Progenitor cell of endocrine pancreas (in vitro differentiated cells): ENCODE measurements around the gene FAM83G. TPM values are rescaled to one million over a fixed set of nuclear protein-coding genes. Genes with fewer than 3 reads are reported as not detected.

ENCODE experiments used
- DNase-seq: peaks from one replicate; pipeline ENCODE4 v3.0.0; 2021; ENCODE audit warnings: low spot score; ENCODE audit not compliant: unreplicated experiment
- H3K27ac Mint-ChIP-seq: 2 replicates; pipeline ENCODE4 v1.8.0; 2021; ENCODE audit warnings: mild to moderate bottlenecking, moderate library complexity, mixed read lengths
- H3K27me3 Mint-ChIP-seq: 2 replicates; pipeline ENCODE4 v1.8.0; 2021; ENCODE audit warnings: mixed read lengths
- H3K36me3 Mint-ChIP-seq: 2 replicates; pipeline ENCODE4 v1.8.0; 2022; ENCODE audit warnings: mixed read lengths; ENCODE audit not compliant: insufficient read depth
- H3K4me1 Mint-ChIP-seq: 2 replicates; pipeline ENCODE4 v1.8.0; 2021; ENCODE audit warnings: low read depth, mixed read lengths
- H3K4me3 Mint-ChIP-seq: 2 replicates; pipeline ENCODE4 v1.8.0; 2021; ENCODE audit warnings: low read depth, mild to moderate bottlenecking, moderate library complexity, mixed read lengths
- H3K9me3 Mint-ChIP-seq: 2 replicates; pipeline ENCODE4 v1.8.0; 2021; ENCODE audit warnings: low read depth, mixed read lengths
- total RNA-seq: library from RNA; stranded (reverse); gene quantifications from 2 replicates; pipeline ENCODE4 v1.2.1, GENCODE V29; 2021
- TF ChIP-seq, protein P1 (sequence below): fragments of 200-600 bp; sonication (generic); IDR thresholded peaks from one replicate; pipeline ENCODE4 v1.5.0; 2021; ENCODE audit warnings: antibody characterized with exemption, mild to moderate bottlenecking; ENCODE audit not compliant: unreplicated experiment

Gene FAM83G
- total RNA-seq, 1 donor from 2014 or later = 16.6 TPM

DNA sequence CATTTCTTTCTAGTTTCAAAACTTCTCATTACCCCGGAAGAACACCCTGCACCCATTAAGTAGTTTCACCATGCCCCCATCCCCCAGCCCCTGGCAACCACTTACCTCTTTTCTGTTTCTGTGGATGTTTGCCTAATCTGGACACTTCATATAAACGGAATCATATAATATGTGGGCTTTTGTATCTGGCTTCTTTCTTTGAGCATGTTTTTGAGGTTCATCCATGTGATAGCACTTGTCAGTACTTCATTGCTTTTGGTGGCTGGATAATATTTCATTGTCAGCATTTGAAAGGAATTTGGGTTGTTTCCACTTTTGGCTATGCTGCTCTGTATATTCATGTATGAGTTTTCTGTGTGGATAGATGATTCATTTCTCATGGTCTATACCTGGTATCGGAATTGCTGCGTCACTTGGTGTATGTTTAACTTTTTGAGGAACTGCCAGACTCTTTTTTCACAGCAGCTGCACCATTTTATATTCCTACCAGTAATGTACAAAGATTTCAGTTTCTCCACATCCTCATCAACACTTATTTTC, 82.6 kb downstream of the FAM83G start:
- Mint-ChIP-seq H3K9me3 (no peaks in the 10 kb centered on the region), H3K4me1 (peaks cover 14% of the 10 kb centered on the region), H3K27me3 (no peaks in the 10 kb centered on the region), H3K36me3 (peaks cover 15% of the 10 kb centered on the region), H3K27ac (no peak overlapping the region), H3K4me3 (no peak overlapping the region)
- no peak for DNase-seq
- TF ChIP-seq, protein P1, sequence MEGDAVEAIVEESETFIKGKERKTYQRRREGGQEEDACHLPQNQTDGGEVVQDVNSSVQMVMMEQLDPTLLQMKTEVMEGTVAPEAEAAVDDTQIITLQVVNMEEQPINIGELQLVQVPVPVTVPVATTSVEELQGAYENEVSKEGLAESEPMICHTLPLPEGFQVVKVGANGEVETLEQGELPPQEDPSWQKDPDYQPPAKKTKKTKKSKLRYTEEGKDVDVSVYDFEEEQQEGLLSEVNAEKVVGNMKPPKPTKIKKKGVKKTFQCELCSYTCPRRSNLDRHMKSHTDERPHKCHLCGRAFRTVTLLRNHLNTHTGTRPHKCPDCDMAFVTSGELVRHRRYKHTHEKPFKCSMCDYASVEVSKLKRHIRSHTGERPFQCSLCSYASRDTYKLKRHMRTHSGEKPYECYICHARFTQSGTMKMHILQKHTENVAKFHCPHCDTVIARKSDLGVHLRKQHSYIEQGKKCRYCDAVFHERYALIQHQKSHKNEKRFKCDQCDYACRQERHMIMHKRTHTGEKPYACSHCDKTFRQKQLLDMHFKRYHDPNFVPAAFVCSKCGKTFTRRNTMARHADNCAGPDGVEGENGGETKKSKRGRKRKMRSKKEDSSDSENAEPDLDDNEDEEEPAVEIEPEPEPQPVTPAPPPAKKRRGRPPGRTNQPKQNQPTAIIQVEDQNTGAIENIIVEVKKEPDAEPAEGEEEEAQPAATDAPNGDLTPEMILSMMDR = no peak

DNA sequence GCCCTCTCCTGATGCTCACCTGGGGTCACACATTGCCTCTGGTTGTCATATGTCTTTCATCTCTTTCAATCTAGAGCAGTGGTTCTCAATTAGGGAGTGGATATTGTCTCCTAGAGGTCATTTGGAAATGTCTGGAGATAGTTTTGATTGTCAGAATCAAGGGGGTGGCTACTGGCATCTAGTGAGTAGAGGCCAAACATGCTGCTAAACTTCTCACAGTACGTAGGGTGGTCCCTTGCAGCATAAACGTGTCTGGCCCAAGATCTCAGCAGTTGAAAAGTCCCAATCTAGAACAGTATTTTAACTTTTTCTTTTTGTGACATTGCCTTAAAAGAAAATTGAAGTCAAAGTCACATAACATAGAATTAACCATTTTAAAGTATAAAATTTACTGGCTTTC, 83.1 kb downstream of the FAM83G start:
- Mint-ChIP-seq H3K27ac (peak overlapping the region; percentile 63), H3K4me3 (no peak overlapping the region), H3K27me3 (no peaks in the 10 kb centered on the region), H3K4me1 (peaks cover 14% of the 10 kb centered on the region), H3K9me3 (no peaks in the 10 kb centered on the region), H3K36me3 (peaks cover 15% of the 10 kb centered on the region)
- DNase-seq = no peak
- TF ChIP-seq, protein P1 = no peak

DNA sequence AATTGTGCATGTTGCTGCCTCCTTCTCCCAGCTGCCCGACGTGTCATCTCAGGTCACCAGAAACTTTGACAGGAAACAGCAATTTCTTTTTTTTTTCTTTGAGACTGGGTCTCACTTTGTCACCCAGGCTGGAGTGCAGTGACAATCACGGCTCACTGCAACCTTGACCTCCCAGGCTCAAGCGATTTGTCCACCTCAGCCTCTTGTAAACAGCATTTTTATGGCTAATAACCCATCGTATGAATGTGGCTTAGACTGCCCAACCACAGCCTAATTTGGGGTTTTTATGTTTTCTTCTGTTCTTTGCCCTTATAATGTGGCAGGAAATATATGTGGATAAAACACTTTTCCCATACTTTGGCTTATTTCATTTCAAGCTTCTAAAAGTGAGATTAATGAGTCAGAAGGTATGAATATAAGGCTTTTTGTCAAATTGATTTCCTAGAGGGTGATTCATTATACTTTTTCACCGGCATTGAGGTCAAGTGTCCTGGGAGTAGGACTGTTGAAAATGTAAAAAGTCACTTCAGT, 83.6 kb downstream of the FAM83G start:
- peaks cover 14% of the 10 kb centered on the region for H3K4me1 Mint-ChIP-seq
- no peak overlapping the region for H3K4me3 Mint-ChIP-seq
- no peaks in the 10 kb centered on the region for H3K27me3 Mint-ChIP-seq
- no peak overlapping the region for H3K27ac Mint-ChIP-seq
- no peak for DNase-seq
- TF ChIP-seq, protein P1 = no peak
- H3K36me3 Mint-ChIP-seq = peaks cover 15% of the 10 kb centered on the region
- no peaks in the 10 kb centered on the region for H3K9me3 Mint-ChIP-seq

DNA sequence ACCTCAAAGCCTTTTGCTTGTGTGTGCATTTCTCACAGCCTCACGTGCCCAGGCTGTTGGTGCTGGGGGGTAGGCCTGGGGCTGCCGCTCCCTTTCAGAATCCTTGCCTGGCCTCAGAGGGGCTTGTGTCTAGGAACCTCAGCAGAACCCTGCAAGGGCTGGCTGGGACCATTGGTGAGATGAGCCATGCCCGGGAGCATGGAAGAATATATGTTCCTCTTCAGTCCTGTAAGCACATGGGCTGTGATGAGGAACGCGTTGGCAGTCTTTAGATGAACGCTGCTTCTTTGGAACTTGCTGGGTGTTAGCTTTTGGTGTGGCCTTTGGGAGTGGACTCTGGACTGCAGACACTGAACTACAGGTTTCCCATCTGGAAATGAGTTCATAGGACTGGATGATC, 84.6 kb downstream of the FAM83G start:
- Mint-ChIP-seq H3K27ac (peak overlapping the region; percentile 26), H3K9me3 (no peaks in the 10 kb centered on the region), H3K4me3 (no peak overlapping the region), H3K36me3 (peaks cover 18% of the 10 kb centered on the region), H3K4me1 (peaks cover 14% of the 10 kb centered on the region), H3K27me3 (no peaks in the 10 kb centered on the region)
- no peak for DNase-seq
- TF ChIP-seq, protein P1 = no peak

Other genes with a start within 250 kb of the FAM83G start
- 37.7 and 38.9 TPM in 2 replicates for gene TVP23B, start 223.6 kb downstream of the FAM83G start, total RNA-seq
- gene PRPSAP2, start 146.6 kb downstream of the FAM83G start, total RNA-seq = 66.9 and 67.7 TPM in 2 replicates
- not detected in 2 replicates for gene SLC5A10, start 52.6 kb downstream of the FAM83G start, total RNA-seq
- not detected in 2 replicates for gene GRAP, start 42.2 kb upstream of the FAM83G start, total RNA-seq
- not detected in 2 replicates for gene GRAPL, start 122.8 kb upstream of the FAM83G start, total RNA-seq
- 49.8 and 51.2 TPM in 2 replicates for gene EPN2, start 232.6 kb upstream of the FAM83G start, total RNA-seq